Measurements from ENCODE around the gene COPG1.

DNA sequence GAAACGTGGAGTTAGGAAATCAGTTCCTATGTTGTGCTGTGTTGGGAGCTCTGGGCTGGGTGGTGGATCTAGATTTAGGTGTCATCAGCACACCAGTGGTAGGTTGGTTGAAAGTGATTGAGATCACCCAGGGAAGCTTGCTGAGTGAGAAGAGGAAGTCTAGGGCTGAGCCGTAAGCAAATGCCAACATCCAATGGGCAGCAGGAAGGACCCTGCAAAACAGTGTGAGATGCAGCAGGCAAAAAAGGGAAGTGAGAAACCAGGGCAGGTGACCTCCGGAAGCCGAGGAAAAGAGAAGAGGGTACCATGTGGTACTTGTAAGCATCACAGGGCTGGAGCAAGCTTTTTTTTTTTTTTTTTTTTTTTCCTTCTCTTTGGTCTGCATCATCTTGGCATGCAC, 15.9 kb upstream of the COPG1 start:
- TF ChIP-seq RAD21 (CRISPR knock-in tag; IDR thresholded peaks at IDR 0.05) (no peak), RXRB (CRISPR knock-in tag; IDR thresholded peaks at IDR 0.05; ENCODE audit: borderline replicate concordance) (no peak), ZNF24 (IDR thresholded peaks at IDR 0.05) (no peak), SP2 (CRISPR knock-in tag; IDR thresholded peaks at IDR 0.05) (no peak), U2AF2 (IDR thresholded peaks at IDR 0.05; ENCODE audit: low read depth, low read length) (no peak), NR2C2 (CRISPR knock-in tag; IDR thresholded peaks at IDR 0.05; ENCODE audit: borderline replicate concordance) (no peak), RXRA (CRISPR knock-in tag; IDR thresholded peaks at IDR 0.05) (no peak), MEF2D (CRISPR knock-in tag; IDR thresholded peaks at IDR 0.05) (no peak)
- TF ChIP-seq, protein P1, sequence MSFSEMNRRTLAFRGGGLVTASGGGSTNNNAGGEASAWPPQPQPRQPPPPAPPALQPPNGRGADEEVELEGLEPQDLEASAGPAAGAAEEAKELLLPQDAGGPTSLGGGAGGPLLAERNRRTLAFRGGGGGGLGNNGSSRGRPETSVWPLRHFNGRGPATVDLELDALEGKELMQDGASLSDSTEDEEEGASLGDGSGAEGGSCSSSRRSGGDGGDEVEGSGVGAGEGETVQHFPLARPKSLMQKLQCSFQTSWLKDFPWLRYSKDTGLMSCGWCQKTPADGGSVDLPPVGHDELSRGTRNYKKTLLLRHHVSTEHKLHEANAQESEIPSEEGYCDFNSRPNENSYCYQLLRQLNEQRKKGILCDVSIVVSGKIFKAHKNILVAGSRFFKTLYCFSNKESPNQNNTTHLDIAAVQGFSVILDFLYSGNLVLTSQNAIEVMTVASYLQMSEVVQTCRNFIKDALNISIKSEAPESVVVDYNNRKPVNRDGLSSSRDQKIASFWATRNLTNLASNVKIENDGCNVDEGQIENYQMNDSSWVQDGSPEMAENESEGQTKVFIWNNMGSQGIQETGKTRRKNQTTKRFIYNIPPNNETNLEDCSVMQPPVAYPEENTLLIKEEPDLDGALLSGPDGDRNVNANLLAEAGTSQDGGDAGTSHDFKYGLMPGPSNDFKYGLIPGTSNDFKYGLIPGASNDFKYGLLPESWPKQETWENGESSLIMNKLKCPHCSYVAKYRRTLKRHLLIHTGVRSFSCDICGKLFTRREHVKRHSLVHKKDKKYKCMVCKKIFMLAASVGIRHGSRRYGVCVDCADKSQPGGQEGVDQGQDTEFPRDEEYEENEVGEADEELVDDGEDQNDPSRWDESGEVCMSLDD (CRISPR knock-in tag; IDR thresholded peaks at IDR 0.05; ENCODE audit: borderline replicate concordance), result no peak
- TF ChIP-seq, protein P2, sequence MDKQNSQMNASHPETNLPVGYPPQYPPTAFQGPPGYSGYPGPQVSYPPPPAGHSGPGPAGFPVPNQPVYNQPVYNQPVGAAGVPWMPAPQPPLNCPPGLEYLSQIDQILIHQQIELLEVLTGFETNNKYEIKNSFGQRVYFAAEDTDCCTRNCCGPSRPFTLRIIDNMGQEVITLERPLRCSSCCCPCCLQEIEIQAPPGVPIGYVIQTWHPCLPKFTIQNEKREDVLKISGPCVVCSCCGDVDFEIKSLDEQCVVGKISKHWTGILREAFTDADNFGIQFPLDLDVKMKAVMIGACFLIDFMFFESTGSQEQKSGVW (CRISPR knock-in tag; IDR thresholded peaks at IDR 0.05; ENCODE audit: borderline replicate concordance), result no peak
- TF ChIP-seq, protein P3, sequence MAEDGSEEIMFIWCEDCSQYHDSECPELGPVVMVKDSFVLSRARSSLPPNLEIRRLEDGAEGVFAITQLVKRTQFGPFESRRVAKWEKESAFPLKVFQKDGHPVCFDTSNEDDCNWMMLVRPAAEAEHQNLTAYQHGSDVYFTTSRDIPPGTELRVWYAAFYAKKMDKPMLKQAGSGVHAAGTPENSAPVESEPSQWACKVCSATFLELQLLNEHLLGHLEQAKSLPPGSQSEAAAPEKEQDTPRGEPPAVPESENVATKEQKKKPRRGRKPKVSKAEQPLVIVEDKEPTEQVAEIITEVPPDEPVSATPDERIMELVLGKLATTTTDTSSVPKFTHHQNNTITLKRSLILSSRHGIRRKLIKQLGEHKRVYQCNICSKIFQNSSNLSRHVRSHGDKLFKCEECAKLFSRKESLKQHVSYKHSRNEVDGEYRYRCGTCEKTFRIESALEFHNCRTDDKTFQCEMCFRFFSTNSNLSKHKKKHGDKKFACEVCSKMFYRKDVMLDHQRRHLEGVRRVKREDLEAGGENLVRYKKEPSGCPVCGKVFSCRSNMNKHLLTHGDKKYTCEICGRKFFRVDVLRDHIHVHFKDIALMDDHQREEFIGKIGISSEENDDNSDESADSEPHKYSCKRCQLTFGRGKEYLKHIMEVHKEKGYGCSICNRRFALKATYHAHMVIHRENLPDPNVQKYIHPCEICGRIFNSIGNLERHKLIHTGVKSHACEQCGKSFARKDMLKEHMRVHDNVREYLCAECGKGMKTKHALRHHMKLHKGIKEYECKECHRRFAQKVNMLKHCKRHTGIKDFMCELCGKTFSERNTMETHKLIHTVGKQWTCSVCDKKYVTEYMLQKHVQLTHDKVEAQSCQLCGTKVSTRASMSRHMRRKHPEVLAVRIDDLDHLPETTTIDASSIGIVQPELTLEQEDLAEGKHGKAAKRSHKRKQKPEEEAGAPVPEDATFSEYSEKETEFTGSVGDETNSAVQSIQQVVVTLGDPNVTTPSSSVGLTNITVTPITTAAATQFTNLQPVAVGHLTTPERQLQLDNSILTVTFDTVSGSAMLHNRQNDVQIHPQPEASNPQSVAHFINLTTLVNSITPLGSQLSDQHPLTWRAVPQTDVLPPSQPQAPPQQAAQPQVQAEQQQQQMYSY (CRISPR knock-in tag; IDR thresholded peaks at IDR 0.05), result no peak
- TF ChIP-seq, protein P4, sequence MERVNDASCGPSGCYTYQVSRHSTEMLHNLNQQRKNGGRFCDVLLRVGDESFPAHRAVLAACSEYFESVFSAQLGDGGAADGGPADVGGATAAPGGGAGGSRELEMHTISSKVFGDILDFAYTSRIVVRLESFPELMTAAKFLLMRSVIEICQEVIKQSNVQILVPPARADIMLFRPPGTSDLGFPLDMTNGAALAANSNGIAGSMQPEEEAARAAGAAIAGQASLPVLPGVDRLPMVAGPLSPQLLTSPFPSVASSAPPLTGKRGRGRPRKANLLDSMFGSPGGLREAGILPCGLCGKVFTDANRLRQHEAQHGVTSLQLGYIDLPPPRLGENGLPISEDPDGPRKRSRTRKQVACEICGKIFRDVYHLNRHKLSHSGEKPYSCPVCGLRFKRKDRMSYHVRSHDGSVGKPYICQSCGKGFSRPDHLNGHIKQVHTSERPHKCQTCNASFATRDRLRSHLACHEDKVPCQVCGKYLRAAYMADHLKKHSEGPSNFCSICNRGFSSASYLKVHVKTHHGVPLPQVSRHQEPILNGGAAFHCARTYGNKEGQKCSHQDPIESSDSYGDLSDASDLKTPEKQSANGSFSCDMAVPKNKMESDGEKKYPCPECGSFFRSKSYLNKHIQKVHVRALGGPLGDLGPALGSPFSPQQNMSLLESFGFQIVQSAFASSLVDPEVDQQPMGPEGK (CRISPR knock-in tag; IDR thresholded peaks at IDR 0.05), result no peak
- TF ChIP-seq, protein P5, sequence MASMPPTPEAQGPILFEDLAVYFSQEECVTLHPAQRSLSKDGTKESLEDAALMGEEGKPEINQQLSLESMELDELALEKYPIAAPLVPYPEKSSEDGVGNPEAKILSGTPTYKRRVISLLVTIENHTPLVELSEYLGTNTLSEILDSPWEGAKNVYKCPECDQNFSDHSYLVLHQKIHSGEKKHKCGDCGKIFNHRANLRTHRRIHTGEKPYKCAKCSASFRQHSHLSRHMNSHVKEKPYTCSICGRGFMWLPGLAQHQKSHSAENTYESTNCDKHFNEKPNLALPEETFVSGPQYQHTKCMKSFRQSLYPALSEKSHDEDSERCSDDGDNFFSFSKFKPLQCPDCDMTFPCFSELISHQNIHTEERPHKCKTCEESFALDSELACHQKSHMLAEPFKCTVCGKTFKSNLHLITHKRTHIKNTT (CRISPR knock-in tag; IDR thresholded peaks at IDR 0.05), result no peak
